GM19193 (cell line): ENCODE results near the gene PAX4.

Source experiments
- POLR2A ChIP-seq: IDR thresholded peaks from 4 replicates; pipeline ENCODE4 v1.6.1; 2011; ENCODE audit not compliant: insufficient read depth, insufficient read length; ENCODE audit errors: extremely low read depth

Gene PAX4

GRCh38 chr7:127598318-127598717, 19.6 kb downstream of the PAX4 start:
- TF ChIP-seq POLR2A, result no peak

GRCh38 chr7:127595737-127596136, 22.2 kb downstream of the PAX4 start:
- no peak for TF ChIP-seq POLR2A

- no peak for TF ChIP-seq POLR2A
Measured at GRCh38 chr7:127594490-127594889, 23.5 kb downstream of the PAX4 start.

GRCh38 chr7:127592550-127592949, 25.4 kb downstream of the PAX4 start:
- no peak for TF ChIP-seq POLR2A

- no peak for TF ChIP-seq POLR2A
Measured at GRCh38 chr7:127591591-127591990, 26.4 kb downstream of the PAX4 start.

- no peak for TF ChIP-seq POLR2A
Measured at GRCh38 chr7:127591189-127591588, 26.8 kb downstream of the PAX4 start.

GRCh38 chr7:127589896-127590295, 28.0 kb downstream of the PAX4 start:
- no peak for TF ChIP-seq POLR2A

- TF ChIP-seq POLR2A, result no peak
Measured at GRCh38 chr7:127588697-127589482, 29.1 kb downstream of the PAX4 start.

- peak; percentile 72 for TF ChIP-seq POLR2A
Measured at GRCh38 chr7:127588019-127588696, 29.8 kb downstream of the PAX4 start, which contains the start of gene ARF5. ARF5 (plus strand) TSS chr7:127588411; CDS start chr7:127588499, 88 bp downstream.

GRCh38 chr7:127587663-127588018, 30.3 kb downstream of the PAX4 start:
- no peak for TF ChIP-seq POLR2A

- no peak for TF ChIP-seq POLR2A
Measured at GRCh38 chr7:127586346-127586745, 31.6 kb downstream of the PAX4 start.

- peak; percentile 91 for TF ChIP-seq POLR2A
Measured at GRCh38 chr7:127585044-127585953, 32.6 kb downstream of the PAX4 start, which contains the start of gene GCC1. GCC1 (minus strand) TSS chr7:127585596; CDS start chr7:127585182, 414 bp downstream.

- no peak for TF ChIP-seq POLR2A
Measured at GRCh38 chr7:127584648-127585043, 33.3 kb downstream of the PAX4 start.

- no peak for TF ChIP-seq POLR2A
Measured at GRCh38 chr7:127582361-127582760, 35.6 kb downstream of the PAX4 start.

- TF ChIP-seq POLR2A, result no peak
Measured at GRCh38 chr7:127581716-127582115, 36.2 kb downstream of the PAX4 start.

- no peak for TF ChIP-seq POLR2A
Measured at GRCh38 chr7:127580612-127581011, 37.3 kb downstream of the PAX4 start.

- TF ChIP-seq POLR2A, result no peak
Measured at GRCh38 chr7:127578711-127579275, 39.1 kb downstream of the PAX4 start.
